Heart right ventricle (tissue), 16 donors: ENCODE measurements around the gene FERD3L. TPM values are rescaled to one million over a fixed set of nuclear protein-coding genes. Genes with fewer than 3 reads are reported as not detected.

Experiments
- ATAC-seq, 8 donors: fragments of 200-7000 bp; cut with Tn5 transposase; one replicate each; pipeline ENCODE4 v1.9.1; 2020; ENCODE audit warnings: mild to moderate bottlenecking in 8 of 8, moderate library complexity in 8 of 8, moderate number of reproducible peaks in 1 of 8
- DNase-seq, 2 donors: peaks; one replicate each; pipeline ENCODE4 v3.0.0-alpha.2; 2020
- H3K27ac ChIP-seq, 10 donors: fragments of 200-600 bp; sonication (generic) in 2 of 10; one replicate each; pipeline versions ENCODE4 v1.5.0 to v1.8.0; 2020 to 2022; ENCODE audit warnings: mild to moderate bottlenecking in 3 of 10
- H3K27me3 ChIP-seq, 7 donors: fragments of 200-600 bp; one replicate each; pipeline ENCODE4 v1.8.0; 2021 to 2022; ENCODE audit warnings: mild to moderate bottlenecking in 2 of 7
- H3K36me3 ChIP-seq, 9 donors: fragments of 200-600 bp; sonication (generic) in 1 of 9; one replicate each; pipeline versions ENCODE4 v1.5.0 to v1.8.0; 2020 to 2022; ENCODE audit warnings: mild to moderate bottlenecking in 2 of 9
- H3K4me1 ChIP-seq, 9 donors: fragments of 200-600 bp; sonication (generic) in 1 of 9; one replicate each; pipeline versions ENCODE4 v1.5.0 to v1.8.0; 2020 to 2022; ENCODE audit warnings: mild to moderate bottlenecking in 4 of 9
- H3K4me3 ChIP-seq, 10 donors: fragments of 200-600 bp; sonication (generic) in 2 of 10; one replicate each; pipeline versions ENCODE4 v1.5.0 to v1.8.0; 2020 to 2022; ENCODE audit warnings: mild to moderate bottlenecking in 7 of 10, moderate library complexity in 2 of 10
- H3K9me3 ChIP-seq, 11 donors: fragments of 200-600 bp in 10 of 11; sonication (generic) in 2 of 11; one replicate each; pipeline versions ENCODE4 v1.5.0 to v1.8.0; 2013 to 2022; ENCODE audit warnings: mild to moderate bottlenecking in 2 of 11, control low read depth in 1 of 11, moderate library complexity in 1 of 11
- CTCF ChIP-seq, 9 donors: fragments of 200-600 bp; sonication (generic) in 2 of 9; IDR thresholded peaks; one replicate each; pipeline versions ENCODE4 v1.5.0 to v1.8.0; 2021 to 2022; ENCODE audit warnings: antibody characterized with exemption in 9 of 9, mild to moderate bottlenecking in 5 of 9, moderate library complexity in 1 of 9
- WGBS, 2 donors: extraction: QIAGEN DNeasy Blood & Tissue Kit; methylation state at CpG; one replicate each; pipeline ENCODE4 v1.1.7; 2013; ENCODE audit warnings: inconsistent platforms in 1 of 2; 5-methylcytosine and 5-hydroxymethylcytosine counted together
- intact Hi-C, 10 donors: fragments of 100-400 bp; cut with DNase I; formaldehyde crosslinking; loops; one replicate each; pipeline versions ENCODE4 v1.11.1 to v1.14.2; 2022
- polyA plus RNA-seq, 2 donors: library from polyadenylated mRNA; stranded (reverse); fragments of 200-250 nt; gene quantifications; one replicate each; pipeline ENCODE4 v1.2.3, GENCODE V29; 2013
- total RNA-seq, 10 donors: library from RNA; stranded (reverse); fragmentation: NEBNext Ultra II Directional in 3 of 10; extraction: Animal tissue kit (Norgen Biotek cat#: 25700) in 3 of 10; gene quantifications; one replicate each; pipeline versions ENCODE4 v1.2.1 to v1.2.4, GENCODE V29; 2021 to 2023
- donor health status: Arrhythmogenic right ventricular cardiomyopathy.
- donor health status: ischemic (EF 13 %, LVEDD 7.1; RV severe dilation, severe dysfunction).
- donor health status: healthy with polysubstance abuse.
- donor health status: DM: no; HTN: yes; CAD: no.
- donor health status: DM: no; HTN: no; CAD: no.
- donor health status: ischemic (EF 25% LVEDD 6.9; RV normal size, moderate dysfunction).
- donor health status: ischemic (EF 25% LVEDD 5.7; RV mildly dilated, moderate dysfunction).
- donor health status: healthy.
- donor health status: DM: yes; HTN: yes; CAD: no.
- donor health status: Ischemic cardiomyopathy.
- donor health status: ischemic (EF 35%, LVEDD 5.7; RV mildly dilated, moderate dysfunction).
- donor health status: nonischemic (EF 11% LVEDD 7.7; RV severe dilation, severe dysfunction).
- donor health status: DM: yes; HTN: yes; CAD: no.
- donor health status: PGD.
- donor health status: ischemic (EF 29% LVEDD 5.4; RV normal size, mild dysfunction).
- donor health status: nonischemic (EF 23%, LVEDD 6.1; RV moderate dilation, normal function).

The FERD3L gene
- total and polyA plus RNA-seq, 12 donors = 0.09 TPM; not detected in 11

- Histone ChIP-seq H3K9me3 (no peaks in the 10 kb centered on the region), H3K4me3 (no peak overlapping the region), H3K36me3 (no peaks in the 10 kb centered on the region), H3K4me1 (no peaks in the 10 kb centered on the region), H3K27me3 (peaks cover 0 to 65% (median 40%) of the 10 kb centered on the region in 7 donors), H3K27ac (no peak overlapping the region)
- ATAC-seq (no peak), DNase-seq (no peak)
- no peak for TF ChIP-seq CTCF (IDR thresholded peaks at IDR 0.05)
- 65 to 67% methylated on average over 2 of the region's 2 CpGs for WGBS, 2 donors
- intact Hi-C loops = no loop called here
These were observed 45.3 kb downstream of the FERD3L start for GRCh38 chr7:19099924-19100323.

- no peak for TF ChIP-seq CTCF (IDR thresholded peaks at IDR 0.05)
These were observed 46.0 kb downstream of the FERD3L start for GRCh38 chr7:19099194-19099593.

GRCh38 chr7:19098510-19098909 lies 46.7 kb downstream of the FERD3L start:
- WGBS, 2 donors = 81 to 91% methylated on average over 1 of the region's 1 CpG
- DNase-seq (no peak), ATAC-seq (no peak)
- H3K27me3 ChIP-seq = peaks cover 0 to 51% (median 26%) of the 10 kb centered on the region in 7 donors
- intact Hi-C loops = no loop called here
- no peaks in the 10 kb centered on the region for H3K36me3 ChIP-seq
- no peak overlapping the region for H3K4me3 ChIP-seq
- no peaks in the 10 kb centered on the region for H3K4me1 ChIP-seq
- no peak for TF ChIP-seq CTCF (IDR thresholded peaks at IDR 0.05)
- H3K9me3 ChIP-seq = no peaks in the 10 kb centered on the region
- H3K27ac ChIP-seq = no peak overlapping the region

More at GRCh38 chr7:19099194-19099593, 46.0 kb downstream of the FERD3L start:
- WGBS, 2 donors = 89 to 96% methylated on average over 3 of the region's 3 CpGs
- H3K4me1 ChIP-seq = no peaks in the 10 kb centered on the region
- intact Hi-C loops = no loop called here
- H3K4me3 ChIP-seq = no peak overlapping the region
- no peaks in the 10 kb centered on the region for H3K9me3 ChIP-seq
- DNase-seq (no peak), ATAC-seq (no peak)
- no peak overlapping the region for H3K27ac ChIP-seq
- no peaks in the 10 kb centered on the region for H3K36me3 ChIP-seq
- H3K27me3 ChIP-seq = peaks cover 0 to 57% (median 33%) of the 10 kb centered on the region in 7 donors

- H3K4me1 ChIP-seq = no peaks in the 10 kb centered on the region
- intact Hi-C loops = no loop called here
- ATAC-seq (no peak), DNase-seq (no peak)
- H3K27ac ChIP-seq = no peak overlapping the region
- H3K9me3 ChIP-seq = no peaks in the 10 kb centered on the region
- no peak overlapping the region for H3K4me3 ChIP-seq
- H3K36me3 ChIP-seq = no peaks in the 10 kb centered on the region
- peaks cover 0 to 40% (median 20%) of the 10 kb centered on the region in 7 donors for H3K27me3 ChIP-seq
- no peak for TF ChIP-seq CTCF (IDR thresholded peaks at IDR 0.05)
- 89 to 91% methylated on average over 9 of the region's 9 CpGs for WGBS, 2 donors
These were observed 47.8 kb downstream of the FERD3L start for GRCh38 chr7:19097165-19098055.
